ENCODE data around the gene ANKDD1B. TPM values are rescaled to one million over a fixed set of nuclear protein-coding genes. Genes with fewer than 3 reads are reported as not detected.

Gene ANKDD1B
- total and polyA plus RNA-seq, 9 of the 15 experiments (the other 6 are each of a cell fraction or from before 2014, with no cell fraction given): 0.04 to 0.29 (median 0.18) TPM; not detected in 1

DNA sequence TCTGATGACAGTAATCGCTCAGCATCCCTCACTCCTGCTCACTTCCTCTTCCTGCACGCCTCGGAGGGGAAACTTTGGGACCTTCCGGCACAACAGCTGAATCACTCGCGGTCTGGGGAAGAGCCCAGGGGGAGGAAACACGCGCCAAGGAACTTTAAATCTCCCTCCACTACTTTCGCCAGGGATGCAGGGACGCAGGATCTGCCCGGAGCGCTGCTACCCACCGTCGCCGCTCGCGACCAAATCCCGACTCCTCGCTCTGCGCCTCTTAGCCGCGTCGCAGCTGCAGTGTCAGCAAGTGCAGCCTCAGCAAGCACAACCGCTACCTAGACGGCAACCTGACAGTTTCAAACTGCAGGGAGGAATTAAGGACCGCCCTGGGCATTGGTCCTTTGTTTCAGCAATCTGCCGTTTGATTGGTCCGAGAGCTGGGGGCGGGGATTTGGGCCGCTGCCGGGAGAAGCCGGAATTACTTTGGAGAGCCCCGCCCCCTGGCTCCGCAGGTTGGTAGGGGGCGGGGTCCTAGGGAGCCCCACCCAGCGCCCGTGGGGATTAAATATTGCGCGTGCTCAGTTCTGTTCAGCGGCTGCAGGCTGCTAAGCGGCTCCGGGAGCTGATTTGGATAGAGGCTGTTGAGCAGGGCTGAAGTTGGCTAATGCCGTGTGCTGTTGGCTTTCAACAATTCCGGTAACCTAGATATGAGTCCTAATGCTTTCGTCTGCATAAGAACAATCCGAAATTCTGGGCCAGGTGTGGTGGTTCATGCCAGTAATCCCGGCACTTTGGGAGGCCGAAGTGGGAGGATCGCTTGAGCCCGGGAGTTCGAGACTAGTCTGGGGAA, 106.0 kb downstream of the ANKDD1B start, which contains the start of gene POC5 (continued):
- TF ChIP-seq, protein P1, sequence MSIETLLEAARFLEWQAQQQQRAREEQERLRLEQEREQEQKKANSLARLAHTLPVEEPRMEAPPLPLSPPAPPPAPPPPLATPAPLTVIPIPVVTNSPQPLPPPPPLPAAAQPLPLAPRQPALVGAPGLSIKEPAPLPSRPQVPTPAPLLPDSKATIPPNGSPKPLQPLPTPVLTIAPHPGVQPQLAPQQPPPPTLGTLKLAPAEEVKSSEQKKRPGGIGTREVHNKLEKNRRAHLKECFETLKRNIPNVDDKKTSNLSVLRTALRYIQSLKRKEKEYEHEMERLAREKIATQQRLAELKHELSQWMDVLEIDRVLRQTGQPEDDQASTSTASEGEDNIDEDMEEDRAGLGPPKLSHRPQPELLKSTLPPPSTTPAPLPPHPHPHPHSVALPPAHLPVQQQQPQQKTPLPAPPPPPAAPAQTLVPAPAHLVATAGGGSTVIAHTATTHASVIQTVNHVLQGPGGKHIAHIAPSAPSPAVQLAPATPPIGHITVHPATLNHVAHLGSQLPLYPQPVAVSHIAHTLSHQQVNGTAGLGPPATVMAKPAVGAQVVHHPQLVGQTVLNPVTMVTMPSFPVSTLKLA (conservative IDR thresholded peaks at IDR 0.05): peak; percentile 97 to 99
- 0 out of 4 replicates have a peak, but pooled peaks of 1 of the 2 experiments have one; percentile 65 for TF ChIP-seq NONO (IDR thresholded peaks at IDR 0.05; ENCODE audit: low read depth in 2 of 2, low read length in 1 of 2)
- peak; percentile 98 for TF ChIP-seq RBFOX2 (IDR thresholded peaks at IDR 0.05; ENCODE audit: low read depth, low read length)
- no peak for TF ChIP-seq ZNF263 (CRISPR knock-in tag; IDR thresholded peaks at IDR 0.05; ENCODE audit: borderline replicate concordance)
- TF ChIP-seq, protein P2, sequence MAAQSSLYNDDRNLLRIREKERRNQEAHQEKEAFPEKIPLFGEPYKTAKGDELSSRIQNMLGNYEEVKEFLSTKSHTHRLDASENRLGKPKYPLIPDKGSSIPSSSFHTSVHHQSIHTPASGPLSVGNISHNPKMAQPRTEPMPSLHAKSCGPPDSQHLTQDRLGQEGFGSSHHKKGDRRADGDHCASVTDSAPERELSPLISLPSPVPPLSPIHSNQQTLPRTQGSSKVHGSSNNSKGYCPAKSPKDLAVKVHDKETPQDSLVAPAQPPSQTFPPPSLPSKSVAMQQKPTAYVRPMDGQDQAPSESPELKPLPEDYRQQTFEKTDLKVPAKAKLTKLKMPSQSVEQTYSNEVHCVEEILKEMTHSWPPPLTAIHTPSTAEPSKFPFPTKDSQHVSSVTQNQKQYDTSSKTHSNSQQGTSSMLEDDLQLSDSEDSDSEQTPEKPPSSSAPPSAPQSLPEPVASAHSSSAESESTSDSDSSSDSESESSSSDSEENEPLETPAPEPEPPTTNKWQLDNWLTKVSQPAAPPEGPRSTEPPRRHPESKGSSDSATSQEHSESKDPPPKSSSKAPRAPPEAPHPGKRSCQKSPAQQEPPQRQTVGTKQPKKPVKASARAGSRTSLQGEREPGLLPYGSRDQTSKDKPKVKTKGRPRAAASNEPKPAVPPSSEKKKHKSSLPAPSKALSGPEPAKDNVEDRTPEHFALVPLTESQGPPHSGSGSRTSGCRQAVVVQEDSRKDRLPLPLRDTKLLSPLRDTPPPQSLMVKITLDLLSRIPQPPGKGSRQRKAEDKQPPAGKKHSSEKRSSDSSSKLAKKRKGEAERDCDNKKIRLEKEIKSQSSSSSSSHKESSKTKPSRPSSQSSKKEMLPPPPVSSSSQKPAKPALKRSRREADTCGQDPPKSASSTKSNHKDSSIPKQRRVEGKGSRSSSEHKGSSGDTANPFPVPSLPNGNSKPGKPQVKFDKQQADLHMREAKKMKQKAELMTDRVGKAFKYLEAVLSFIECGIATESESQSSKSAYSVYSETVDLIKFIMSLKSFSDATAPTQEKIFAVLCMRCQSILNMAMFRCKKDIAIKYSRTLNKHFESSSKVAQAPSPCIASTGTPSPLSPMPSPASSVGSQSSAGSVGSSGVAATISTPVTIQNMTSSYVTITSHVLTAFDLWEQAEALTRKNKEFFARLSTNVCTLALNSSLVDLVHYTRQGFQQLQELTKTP (IDR thresholded peaks at IDR 0.05; ENCODE audit: low read depth in 1 of 2, partially characterized antibody in 2 of 2): peak in 1 of 2 experiments; percentile 68
- peak; percentile 27; the same call in 1 of the 2 replicates for TF ChIP-seq JUND (IDR thresholded peaks at IDR 0.05; ENCODE audit: borderline replicate concordance, low read depth, low read length)
- TF ChIP-seq JUND (tag; IDR thresholded peaks at IDR 0.05; ENCODE audit: borderline replicate concordance, low read depth, low read length): peak; percentile 62; the same call in 2 of the 3 replicates
- no peak for TF ChIP-seq NCOA2 (IDR thresholded peaks at IDR 0.05; ENCODE audit: partially characterized antibody in 2 of 2)
- peak; percentile 63; the same call in 1 of the 2 replicates for TF ChIP-seq LCOR (CRISPR knock-in tag; IDR thresholded peaks at IDR 0.05)
- TF ChIP-seq HIVEP1 (CRISPR knock-in tag; IDR thresholded peaks at IDR 0.05): no peak
- TF ChIP-seq, protein P3, sequence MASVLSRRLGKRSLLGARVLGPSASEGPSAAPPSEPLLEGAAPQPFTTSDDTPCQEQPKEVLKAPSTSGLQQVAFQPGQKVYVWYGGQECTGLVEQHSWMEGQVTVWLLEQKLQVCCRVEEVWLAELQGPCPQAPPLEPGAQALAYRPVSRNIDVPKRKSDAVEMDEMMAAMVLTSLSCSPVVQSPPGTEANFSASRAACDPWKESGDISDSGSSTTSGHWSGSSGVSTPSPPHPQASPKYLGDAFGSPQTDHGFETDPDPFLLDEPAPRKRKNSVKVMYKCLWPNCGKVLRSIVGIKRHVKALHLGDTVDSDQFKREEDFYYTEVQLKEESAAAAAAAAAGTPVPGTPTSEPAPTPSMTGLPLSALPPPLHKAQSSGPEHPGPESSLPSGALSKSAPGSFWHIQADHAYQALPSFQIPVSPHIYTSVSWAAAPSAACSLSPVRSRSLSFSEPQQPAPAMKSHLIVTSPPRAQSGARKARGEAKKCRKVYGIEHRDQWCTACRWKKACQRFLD (CRISPR knock-in tag; IDR thresholded peaks at IDR 0.05): no peak
- no peak for TF ChIP-seq MYNN (IDR thresholded peaks at IDR 0.05)
- no peak for TF ChIP-seq MYNN (CRISPR knock-in tag; IDR thresholded peaks at IDR 0.05)
- TF ChIP-seq ZBTB1 (CRISPR knock-in tag; IDR thresholded peaks at IDR 0.05; ENCODE audit: borderline replicate concordance, low read depth): no peak
- TF ChIP-seq, protein P4, sequence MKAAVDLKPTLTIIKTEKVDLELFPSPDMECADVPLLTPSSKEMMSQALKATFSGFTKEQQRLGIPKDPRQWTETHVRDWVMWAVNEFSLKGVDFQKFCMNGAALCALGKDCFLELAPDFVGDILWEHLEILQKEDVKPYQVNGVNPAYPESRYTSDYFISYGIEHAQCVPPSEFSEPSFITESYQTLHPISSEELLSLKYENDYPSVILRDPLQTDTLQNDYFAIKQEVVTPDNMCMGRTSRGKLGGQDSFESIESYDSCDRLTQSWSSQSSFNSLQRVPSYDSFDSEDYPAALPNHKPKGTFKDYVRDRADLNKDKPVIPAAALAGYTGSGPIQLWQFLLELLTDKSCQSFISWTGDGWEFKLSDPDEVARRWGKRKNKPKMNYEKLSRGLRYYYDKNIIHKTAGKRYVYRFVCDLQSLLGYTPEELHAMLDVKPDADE (conservative IDR thresholded peaks at IDR 0.05; ENCODE audit: control insufficient read depth, low read depth, low read length): 0 out of 2 replicates have a peak, but pooled peaks have one; percentile 28
- TF ChIP-seq RBM39 (optimal IDR thresholded peaks at IDR 0.05; ENCODE audit: low read depth, low read length): peak; percentile 66
- no peak for TF ChIP-seq SMARCB1 (IDR thresholded peaks at IDR 0.05; ENCODE audit: insufficient read length, low read depth)
- TF ChIP-seq ZNF551 (CRISPR knock-in tag; IDR thresholded peaks at IDR 0.05): no peak

Data from K562 (cell line).